ENCODE results near the gene MAPKAP1.

- TF ChIP-seq, protein P1, sequence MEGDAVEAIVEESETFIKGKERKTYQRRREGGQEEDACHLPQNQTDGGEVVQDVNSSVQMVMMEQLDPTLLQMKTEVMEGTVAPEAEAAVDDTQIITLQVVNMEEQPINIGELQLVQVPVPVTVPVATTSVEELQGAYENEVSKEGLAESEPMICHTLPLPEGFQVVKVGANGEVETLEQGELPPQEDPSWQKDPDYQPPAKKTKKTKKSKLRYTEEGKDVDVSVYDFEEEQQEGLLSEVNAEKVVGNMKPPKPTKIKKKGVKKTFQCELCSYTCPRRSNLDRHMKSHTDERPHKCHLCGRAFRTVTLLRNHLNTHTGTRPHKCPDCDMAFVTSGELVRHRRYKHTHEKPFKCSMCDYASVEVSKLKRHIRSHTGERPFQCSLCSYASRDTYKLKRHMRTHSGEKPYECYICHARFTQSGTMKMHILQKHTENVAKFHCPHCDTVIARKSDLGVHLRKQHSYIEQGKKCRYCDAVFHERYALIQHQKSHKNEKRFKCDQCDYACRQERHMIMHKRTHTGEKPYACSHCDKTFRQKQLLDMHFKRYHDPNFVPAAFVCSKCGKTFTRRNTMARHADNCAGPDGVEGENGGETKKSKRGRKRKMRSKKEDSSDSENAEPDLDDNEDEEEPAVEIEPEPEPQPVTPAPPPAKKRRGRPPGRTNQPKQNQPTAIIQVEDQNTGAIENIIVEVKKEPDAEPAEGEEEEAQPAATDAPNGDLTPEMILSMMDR (IDR thresholded peaks at IDR 0.05) = no peak
- TF ChIP-seq POLR2A (IDR thresholded peaks at IDR 0.05) (no peak), EP300 (IDR thresholded peaks at IDR 0.05) (no peak), POLR2AphosphoS5 (IDR thresholded peaks at IDR 0.05) (no peak)
Observed at GRCh38 chr9:125507226-125507625, 199.8 kb downstream of the MAPKAP1 start.

Data from suprapubic skin (tissue), 4 donors.